Colonic mucosa (tissue), 4 donors: ENCODE results near the gene MRPL28. TPM values are rescaled to one million over a fixed set of nuclear protein-coding genes. Genes with fewer than 3 reads are reported as not detected.
"Not testable (repeated sequence)": the region's sequence is repeated elsewhere in the genome, so short reads cannot be mapped to it uniquely, and the experiment has no call there.

ENCODE experiments used
- DNase-seq: peaks from one replicate; pipeline ENCODE4 v3.0.0-alpha.2; 2020
- H3K27ac ChIP-seq: fragments of 200-600 bp; one replicate; pipeline ENCODE4 v1.8.0; 2021
- H3K27me3 ChIP-seq: fragments of 200-600 bp; one replicate; pipeline ENCODE4 v1.8.0; 2021
- H3K36me3 ChIP-seq: fragments of 200-600 bp; one replicate; pipeline ENCODE4 v1.8.0; 2021
- H3K4me1 ChIP-seq: fragments of 200-600 bp; one replicate; pipeline ENCODE4 v1.8.0; 2021; ENCODE audit warnings: mild to moderate bottlenecking
- H3K4me3 ChIP-seq: fragments of 200-600 bp; one replicate; pipeline ENCODE4 v1.8.0; 2021
- H3K9ac ChIP-seq, 2 donors: one replicate each; pipeline ENCODE4 v1.7.0; 2013; ENCODE audit warnings: control low read depth in 2 of 2, low read depth in 2 of 2, low read length in 2 of 2
- H3K9me3 ChIP-seq: fragments of 200-600 bp; one replicate; pipeline ENCODE4 v1.8.0; 2021
- CTCF ChIP-seq: fragments of 200-600 bp; IDR thresholded peaks from one replicate; pipeline ENCODE4 v1.8.0; 2022; ENCODE audit warnings: antibody characterized with exemption, mild to moderate bottlenecking
- intact Hi-C: fragments of 100-400 bp; cut with DNase I; formaldehyde crosslinking; loops from one replicate; pipeline ENCODE4 v1.14.1; 2022
- total RNA-seq, 2 donors: library from RNA; stranded (reverse); fragmentation: NEBNext Ultra II Directional in 1 of 2; extraction: Animal tissue kit (Norgen Biotek cat#: 25700) in 1 of 2; gene quantifications; one replicate each; pipeline ENCODE4 v1.2.1, GENCODE V29; 2021
- donor health status: healthy.
- donor health status: DM: no; HTN: no; CAD: no.
- donor health status: DM: no; HTN: no; CAD: no.

Gene MRPL28
- total RNA-seq, 2 donors from 2014 or later: 59.4 to 75.4 TPM

DNA sequence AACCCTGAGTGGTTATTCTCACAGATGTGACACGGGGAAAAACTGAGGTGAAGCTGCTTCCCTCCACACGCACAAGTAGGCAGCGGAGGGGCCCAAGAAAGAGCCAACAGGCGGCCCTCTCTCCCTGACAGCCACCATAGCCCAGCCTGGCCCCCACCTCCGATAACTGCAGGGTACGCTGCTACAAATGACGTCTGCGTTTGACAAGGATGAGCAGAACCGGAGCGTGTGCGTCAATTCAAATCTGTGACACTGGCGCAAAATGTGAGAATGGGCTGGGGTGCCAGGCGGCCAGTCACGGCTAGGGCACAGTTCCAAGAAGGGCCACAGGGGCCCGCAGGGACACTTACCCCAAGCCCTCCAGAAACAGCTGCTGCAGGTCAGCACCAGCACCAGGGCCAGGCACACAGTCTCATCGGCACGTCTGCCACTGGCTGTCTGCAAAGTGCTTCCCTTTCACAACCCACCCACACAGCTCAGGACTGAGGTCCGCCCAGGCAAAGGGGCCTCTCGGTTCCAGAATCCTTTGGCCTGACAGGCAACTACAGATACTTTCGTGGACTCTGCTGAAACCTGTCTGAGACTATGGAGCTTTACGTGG, 32.3 kb downstream of the MRPL28 start:
- Histone ChIP-seq H3K27ac (no peak overlapping the region), H3K27me3 (no peaks in the 10 kb centered on the region), H3K9me3 (no peaks in the 10 kb centered on the region), H3K9ac (no peak overlapping the region), H3K4me3 (no peak overlapping the region), H3K4me1 (peaks cover 13% of the 10 kb centered on the region), H3K36me3 (no peaks in the 10 kb centered on the region)
- DNase-seq: no peak
- TF ChIP-seq CTCF: no peak
- intact Hi-C loops: no loop called here

DNA sequence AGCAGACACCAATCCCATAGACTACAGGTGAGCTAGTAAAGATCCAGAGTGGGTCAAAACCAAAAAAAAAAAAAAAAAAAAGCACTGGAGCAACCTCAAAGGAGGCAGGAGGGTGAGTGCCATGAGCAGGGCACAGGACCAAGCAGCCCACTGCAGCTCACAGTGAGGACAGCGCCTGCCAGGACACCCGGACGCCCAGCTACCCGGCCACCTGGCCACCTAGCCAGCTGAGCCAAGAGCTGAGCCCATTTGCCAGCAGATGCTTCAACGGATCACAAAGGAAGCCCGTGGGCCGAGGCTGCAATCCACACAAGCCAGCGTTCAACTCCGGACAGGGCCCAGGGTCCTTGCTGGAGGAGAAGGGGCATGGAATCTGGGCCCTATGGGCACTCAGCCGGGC, 32.9 kb downstream of the MRPL28 start:
- Histone ChIP-seq H3K4me3 (no peak overlapping the region), H3K36me3 (no peaks in the 10 kb centered on the region), H3K27ac (no peak overlapping the region), H3K9me3 (no peaks in the 10 kb centered on the region), H3K9ac (no peak overlapping the region), H3K27me3 (no peaks in the 10 kb centered on the region), H3K4me1 (peaks cover 13% of the 10 kb centered on the region)
- no peak for DNase-seq
- intact Hi-C loops: no loop called here
- no peak for TF ChIP-seq CTCF

- no peak for TF ChIP-seq CTCF
- DNase-seq: no peak
- Histone ChIP-seq H3K36me3 (no peaks in the 10 kb centered on the region), H3K4me3 (no peak overlapping the region), H3K27ac (no peak overlapping the region), H3K27me3 (no peaks in the 10 kb centered on the region), H3K9me3 (no peaks in the 10 kb centered on the region), H3K9ac (no peak overlapping the region), H3K4me1 (peaks cover 14% of the 10 kb centered on the region)
- intact Hi-C loops: no loop called here
These were observed 34.1 kb downstream of the MRPL28 start for GRCh38 chr16:336269-336668.

DNA sequence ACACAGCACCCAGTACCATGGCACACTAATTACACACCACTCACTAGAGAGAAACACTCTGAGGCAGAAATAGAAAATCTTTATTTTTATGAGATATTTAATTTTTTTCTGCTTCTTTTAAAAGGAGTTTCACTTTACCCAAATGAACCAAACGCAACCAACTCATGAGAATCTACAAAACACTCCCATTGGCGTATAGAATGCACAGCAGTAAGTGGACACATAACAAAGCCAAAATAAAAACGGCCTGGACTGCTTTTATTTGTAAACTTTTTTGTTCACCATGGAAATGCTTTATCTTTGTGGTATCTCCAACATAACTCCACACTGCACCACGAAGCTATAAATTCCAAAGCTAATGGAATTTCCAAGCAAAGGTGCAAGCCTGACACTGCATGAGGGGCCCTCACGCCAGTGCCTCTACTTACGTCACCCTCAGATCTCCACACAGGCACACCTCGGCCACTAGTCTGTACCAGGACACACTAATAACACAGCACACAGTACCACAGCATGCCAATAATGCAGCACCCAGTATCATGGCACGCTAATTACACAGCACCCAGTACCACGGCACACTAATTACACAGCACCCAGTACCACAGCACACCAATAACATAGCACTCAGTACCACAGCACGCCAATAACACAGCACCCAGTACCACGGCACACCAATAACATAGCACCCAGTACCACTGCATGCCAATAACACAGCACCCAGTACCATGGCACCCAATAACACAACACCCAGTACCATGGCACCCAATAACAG, 35.3 kb downstream of the MRPL28 start:
- H3K9me3 ChIP-seq, H3K27me3 ChIP-seq, H3K4me3 ChIP-seq, H3K36me3 ChIP-seq, H3K27ac ChIP-seq, intact Hi-C loops, H3K9ac ChIP-seq, DNase-seq: not testable (repeated sequence)
- peaks cover 15% of the 10 kb centered on the region for H3K4me1 ChIP-seq

DNA sequence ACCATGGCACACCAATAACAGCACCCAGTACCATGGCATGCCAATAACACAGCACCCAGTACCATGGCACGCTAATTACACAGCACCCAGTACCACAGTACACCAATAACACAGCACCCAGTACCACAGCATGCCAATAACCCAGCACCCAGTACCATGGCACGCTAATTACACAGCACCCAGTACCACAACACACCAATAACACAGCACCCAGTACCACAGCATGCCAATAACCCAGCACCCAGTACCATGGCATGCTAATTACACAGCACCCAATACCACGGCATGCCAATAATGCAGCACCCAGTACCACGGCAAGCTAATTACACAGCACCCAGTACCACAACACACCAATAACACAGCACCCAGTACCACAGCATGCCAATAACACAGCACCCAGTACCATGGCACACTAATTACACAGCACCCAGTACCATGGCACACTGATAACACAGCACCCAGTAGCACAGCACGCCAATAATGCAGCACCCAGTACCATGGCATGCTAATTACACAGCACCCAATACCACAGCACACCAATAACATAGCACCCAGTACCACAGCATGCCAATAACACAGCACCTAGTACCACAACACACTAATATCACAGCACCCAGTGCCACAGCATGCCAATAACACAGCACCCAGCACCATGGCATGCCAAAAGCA, 36.0 kb downstream of the MRPL28 start:
- H3K4me3 ChIP-seq, H3K36me3 ChIP-seq, H3K9me3 ChIP-seq, DNase-seq, intact Hi-C loops, H3K4me1 ChIP-seq, H3K9ac ChIP-seq, H3K27ac ChIP-seq, H3K27me3 ChIP-seq: not testable (repeated sequence)

- H3K9ac ChIP-seq: no peak overlapping the region
- H3K4me1 ChIP-seq: peaks cover 11% of the 10 kb centered on the region
- no peak for TF ChIP-seq CTCF
- intact Hi-C loops: no loop called here
- H3K27ac ChIP-seq: no peak overlapping the region
- H3K4me3 ChIP-seq: no peak overlapping the region
- no peaks in the 10 kb centered on the region for H3K9me3 ChIP-seq
- H3K36me3 ChIP-seq: no peaks in the 10 kb centered on the region
- DNase-seq: no peak
- no peaks in the 10 kb centered on the region for H3K27me3 ChIP-seq
These were observed 36.8 kb downstream of the MRPL28 start for GRCh38 chr16:333406-334094.

DNA sequence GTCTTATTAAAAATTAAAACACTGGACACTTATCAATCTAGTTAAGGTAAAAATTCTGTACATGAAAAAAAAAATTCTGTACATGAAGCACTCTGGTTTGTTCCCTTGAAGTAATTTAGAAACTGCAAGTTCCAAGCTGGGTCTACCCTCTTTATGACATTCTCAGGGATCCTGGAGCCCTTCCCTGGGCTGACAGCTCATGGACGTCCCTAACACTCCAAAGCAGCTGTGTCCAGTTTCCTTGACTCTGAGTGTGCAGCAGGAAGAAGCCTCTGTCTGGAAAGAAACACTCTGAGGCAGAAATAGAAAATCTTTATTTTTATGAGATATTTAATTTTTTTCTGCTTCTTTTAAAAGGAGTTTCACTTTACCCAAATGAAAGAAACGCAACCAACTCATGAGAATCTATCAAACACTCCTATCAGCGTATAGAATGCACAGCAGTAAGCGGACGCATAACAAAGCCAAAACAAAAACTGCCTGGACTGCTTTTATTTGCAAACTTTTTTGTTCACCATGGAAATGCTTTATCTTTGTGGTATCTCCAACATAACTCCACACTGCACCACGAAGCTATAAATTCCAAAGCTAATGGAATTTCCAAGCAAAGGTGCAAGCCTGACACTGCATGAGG, 39.0 kb downstream of the MRPL28 start:
- H3K36me3 ChIP-seq, intact Hi-C loops, H3K4me3 ChIP-seq, DNase-seq, H3K9me3 ChIP-seq, H3K27me3 ChIP-seq, H3K27ac ChIP-seq, H3K9ac ChIP-seq: not testable (repeated sequence)
- peaks cover 28% of the 10 kb centered on the region for H3K4me1 ChIP-seq
